HG03103 (cell line): Measurements from ENCODE around the gene TESMIN.

Source experiments
- ATAC-seq: cut with Tn5 transposase; IDR thresholded peaks from one replicate; pipeline ENCODE4 v1.9.1; 2021; ENCODE audit warnings: low read depth; ENCODE audit not compliant: unreplicated experiment

The TESMIN gene

DNA sequence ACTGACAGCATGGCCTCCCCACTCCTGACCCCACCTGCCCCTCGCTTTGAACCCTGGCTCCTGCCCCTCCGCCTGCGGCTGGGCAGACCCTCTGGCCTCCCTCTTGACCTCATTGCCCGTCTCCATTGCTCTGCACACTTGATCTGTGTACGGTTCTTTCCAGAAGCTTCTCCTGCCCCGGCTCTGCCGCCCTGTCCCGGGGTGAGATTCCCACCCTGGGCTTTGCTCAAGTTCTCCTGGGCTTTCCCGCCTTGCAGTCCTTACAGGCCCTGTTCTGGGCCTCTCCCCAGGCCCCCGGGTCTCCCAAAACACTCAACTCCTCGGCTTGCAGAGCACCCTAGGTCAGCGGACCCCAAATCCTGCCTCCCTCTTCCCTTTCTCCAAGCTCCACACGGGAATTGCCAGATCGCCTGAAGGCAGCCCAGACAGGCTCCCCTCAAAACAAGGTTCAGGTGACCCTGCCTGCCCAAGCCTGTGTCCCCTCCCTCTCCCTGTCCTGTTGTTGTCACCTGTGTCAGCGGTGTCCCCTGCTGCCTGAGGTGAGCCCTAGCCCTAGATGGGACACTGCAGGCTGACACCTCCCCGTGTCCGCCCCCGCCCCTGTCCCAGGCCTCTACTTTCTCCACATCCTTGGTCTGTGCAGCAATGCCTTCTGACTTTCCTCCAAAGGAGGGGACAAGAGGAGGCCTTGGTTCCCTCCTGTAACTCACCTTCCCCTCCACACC, 65.5 kb downstream of the TESMIN start:
- ATAC-seq, result no peak

DNA sequence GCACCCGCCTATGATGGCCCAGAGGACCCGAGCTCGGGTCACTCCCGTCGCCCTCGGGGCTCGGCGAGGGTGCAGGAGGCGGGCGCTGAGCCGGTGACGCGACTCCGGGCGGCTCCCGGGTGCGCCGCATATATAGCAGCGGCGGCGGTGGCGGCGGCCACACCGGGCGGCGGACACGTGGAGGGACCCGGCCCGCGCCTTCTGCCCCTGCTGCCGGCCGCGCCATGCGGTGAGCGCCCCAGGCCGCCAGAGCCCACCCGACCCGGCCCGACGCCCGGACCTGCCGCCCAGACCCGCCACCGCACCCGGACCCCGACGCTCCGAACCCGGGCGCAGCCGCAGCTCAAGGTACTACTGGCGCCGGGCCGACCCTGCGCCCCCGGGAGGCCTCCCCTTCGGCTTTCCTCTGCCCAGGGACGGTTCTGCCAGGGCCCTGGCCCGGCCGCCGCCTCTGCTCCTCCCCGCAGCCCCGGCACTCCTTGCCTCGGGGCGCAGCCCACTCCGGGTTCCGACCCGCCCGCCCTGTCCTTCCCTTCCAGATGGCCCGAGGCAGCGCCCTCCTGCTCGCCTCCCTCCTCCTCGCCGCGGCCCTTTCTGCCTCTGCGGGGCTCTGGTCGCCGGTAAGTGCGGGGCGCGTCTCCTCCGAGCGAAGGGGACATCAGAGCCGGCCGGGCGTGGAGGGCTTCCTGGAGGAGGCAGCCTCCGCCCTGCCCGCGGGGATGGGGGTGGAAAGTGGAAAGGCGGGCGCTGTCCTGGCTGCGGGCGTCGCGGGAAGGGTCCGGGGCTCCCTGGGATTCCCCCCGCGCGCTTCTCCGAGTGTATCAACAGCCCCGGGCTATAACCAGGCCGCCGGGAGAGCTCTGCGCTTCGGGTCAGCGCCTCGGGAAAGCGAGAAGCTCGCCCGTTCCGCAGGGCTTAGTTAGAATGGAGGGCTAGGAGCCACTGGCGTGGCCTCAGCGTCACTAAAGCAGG, 66.6 kb downstream of the TESMIN start, which contains the start of gene GAL:
GAL (plus strand) TSS at position 160 of the 972 bp plus-strand sequence; CDS start at position 540, 380 bp downstream.
- ATAC-seq, result no peak

DNA sequence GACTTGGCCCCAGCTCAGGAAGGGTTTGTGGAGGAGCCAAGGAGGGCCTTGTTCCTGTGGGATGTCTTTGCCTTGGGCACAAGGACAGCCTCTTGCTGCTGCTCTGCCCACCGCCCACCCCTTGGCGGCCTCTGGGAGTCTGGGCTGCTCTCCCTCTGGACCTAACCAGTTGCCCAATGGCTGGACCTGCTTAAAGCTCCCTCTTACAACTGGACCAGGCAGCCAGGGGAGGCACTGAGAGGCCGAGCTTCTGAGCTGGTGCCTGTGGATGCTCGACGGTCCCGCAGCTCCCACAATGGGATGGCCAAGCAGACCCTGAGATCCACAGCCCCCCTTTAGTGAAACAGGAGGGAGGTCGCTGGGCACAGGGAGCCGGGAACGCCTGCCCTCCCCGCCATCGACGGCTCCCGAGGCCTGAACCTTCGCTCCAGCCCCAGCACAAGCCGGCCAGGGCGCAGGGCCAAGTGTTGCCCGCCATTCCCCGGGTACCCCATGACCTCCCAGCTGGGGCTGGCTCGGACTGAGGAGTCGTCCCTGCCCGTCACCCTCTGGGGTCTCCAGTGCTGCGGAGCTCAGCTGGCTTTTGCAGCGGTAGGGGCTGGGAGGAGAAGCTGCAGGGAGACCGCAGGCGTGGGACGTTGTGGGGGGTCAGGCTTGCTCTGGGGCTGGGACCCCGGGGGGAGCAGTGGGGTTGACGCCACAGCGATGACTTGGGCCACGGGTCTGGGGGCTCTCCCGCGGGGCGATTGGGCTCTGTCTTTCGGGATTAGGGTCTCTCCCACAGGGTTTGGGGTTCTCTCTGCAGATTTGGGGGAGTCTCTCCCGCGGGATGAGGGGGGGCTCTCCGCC, 67.6 kb downstream of the TESMIN start:
- ATAC-seq, result no peak

DNA sequence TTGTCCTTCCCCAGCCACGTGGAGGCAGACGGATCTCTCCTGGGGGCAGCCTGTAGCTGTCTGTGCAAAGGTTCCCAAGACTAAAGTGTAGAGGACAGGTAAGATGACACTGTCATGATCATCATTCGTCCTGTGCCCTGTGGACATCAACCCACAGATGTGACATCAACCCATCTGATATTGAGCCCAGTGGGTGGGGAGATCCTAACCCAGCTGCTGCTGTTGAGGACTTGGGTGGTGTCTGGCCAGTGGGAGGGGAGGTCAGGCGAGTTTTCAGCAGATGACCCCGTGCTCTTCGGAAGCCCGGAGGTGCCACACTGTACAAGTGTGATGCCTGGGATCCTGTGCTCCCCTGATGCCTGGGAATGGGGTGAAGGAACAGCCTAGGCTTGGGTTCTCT, 68.2 kb downstream of the TESMIN start:
- ATAC-seq, result no peak

DNA sequence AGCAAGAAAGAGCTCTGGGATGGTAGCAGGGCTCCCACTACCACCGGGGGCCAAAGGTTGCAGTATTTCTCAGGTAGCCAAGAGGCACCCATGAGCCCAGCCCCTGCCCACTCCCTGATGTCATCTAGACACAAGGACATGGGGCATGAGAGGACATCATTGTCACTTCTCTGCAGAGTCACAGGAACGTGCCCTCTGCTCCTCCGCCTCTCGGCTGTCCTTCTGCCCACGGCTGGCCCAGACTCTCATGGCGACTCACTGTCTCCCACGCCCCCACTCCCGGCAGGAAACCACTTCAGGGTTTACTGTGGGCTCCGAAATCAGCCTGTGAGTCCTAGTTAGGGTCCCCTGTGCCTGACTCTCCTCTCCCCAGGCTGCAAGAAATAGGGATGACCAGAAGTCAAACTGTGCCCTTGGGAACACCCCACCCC, 68.8 kb downstream of the TESMIN start:
- ATAC-seq, result no peak

DNA sequence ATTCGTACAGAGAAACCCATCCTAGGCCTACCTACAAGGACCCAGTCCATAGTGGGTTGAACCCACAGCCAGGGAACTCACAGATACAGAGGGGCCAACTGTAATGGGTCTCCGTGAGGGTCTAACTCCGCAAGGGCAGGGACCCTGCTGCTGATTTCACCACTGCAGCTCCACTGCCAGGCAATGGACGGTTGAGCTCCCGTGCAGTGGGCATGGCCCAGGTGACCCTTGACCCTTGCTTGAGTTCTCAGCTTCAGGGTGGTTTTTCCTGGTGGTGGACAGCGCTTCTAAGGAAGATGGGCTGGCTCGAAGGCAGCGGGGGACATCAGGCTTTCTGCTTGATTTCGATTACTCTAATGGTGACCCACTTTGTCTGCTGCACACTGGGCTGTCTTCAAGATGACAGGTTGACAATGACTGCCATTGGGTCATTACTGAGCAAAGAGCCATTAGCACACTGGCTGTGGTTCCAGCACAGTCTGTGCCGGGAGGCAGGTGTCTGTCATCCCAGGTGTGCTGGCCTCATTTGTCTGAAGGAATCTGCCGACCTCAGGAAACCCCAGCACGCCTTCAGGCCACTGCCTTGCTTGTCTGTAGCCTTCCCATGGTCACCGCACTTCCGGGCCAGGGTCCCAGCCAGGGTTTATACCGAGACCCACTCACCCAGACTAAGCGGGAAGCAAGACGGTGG, 70.6 kb downstream of the TESMIN start:
- no peak for ATAC-seq

DNA sequence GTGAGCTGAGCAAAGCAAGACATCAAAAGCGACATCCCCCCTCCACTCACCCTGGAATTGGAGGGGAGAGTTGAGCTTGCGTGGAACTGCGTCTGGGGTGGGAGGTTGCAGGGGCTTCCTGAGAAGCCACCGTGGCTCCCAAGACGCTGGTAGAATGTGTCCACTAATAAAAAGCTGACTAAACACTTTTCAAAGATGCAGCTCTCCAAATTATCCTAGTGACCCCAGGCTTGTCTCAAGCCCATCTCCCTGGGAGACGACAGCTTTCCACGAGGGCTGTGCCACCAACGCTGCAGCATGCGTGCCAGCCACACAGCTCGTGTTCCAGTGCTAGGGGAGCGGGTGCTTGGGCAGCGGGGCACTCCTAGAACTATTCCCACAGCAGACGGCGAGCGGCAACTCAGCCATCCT, 73.3 kb downstream of the TESMIN start:
- ATAC-seq, result no peak

DNA sequence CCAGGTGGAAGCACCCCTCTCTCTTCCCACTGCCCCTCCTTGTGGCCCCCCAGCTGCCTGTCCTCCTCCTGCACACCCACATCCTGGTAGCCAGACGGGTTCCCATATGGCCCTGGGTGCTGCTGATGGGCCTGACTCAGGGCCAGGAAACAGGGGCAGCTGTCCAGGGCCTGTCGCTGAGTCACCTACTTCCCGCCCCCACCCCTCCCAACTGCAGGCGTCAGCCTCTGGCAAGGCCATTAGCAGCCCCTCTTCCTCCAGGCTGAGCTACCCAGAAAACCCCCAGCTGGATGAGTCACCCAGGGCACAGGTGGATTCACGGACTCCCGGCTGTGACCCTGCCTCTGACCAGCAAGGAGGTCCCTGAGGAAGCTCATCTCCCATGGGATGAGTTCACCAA, 73.9 kb downstream of the TESMIN start:
- no peak for ATAC-seq

DNA sequence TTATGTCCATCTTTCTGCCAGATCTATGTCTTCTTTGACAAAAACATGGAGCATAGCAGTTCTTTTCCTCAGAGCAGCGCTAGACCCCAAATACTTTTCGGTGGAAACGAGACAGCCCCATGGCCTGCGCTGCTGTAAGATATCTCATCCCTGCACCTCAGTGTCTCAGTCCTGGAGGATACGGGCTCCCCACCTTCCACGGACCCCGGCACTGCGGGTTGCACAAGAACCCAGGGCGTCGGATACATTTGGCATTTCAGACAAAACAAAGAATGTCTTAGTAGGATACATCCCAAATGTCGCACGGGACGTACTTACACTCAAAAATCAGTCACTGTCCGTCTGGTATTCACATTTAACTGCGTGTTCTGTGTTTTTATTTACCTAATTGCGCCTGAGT, 76.9 kb downstream of the TESMIN start:
- ATAC-seq, result no peak

DNA sequence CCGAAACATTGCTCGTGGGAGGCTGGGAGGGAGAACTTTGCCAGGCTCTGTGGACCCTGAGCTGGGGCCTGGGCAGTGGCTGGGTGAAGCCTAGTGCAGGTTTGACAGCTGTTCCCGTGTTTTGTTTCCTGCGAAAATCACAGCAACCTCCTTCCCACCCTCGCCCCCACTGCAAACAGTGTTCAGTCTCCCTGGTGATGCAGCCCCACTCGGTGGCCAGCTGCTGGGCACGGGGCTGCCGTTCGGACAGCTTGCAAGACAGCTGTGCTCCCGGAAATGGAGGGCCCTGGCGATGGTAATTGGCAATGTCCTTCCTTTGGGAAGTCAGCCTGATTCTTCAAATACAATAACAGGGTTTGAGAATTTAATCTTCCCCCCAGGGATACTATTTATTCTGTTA, 77.3 kb downstream of the TESMIN start:
- no peak for ATAC-seq

DNA sequence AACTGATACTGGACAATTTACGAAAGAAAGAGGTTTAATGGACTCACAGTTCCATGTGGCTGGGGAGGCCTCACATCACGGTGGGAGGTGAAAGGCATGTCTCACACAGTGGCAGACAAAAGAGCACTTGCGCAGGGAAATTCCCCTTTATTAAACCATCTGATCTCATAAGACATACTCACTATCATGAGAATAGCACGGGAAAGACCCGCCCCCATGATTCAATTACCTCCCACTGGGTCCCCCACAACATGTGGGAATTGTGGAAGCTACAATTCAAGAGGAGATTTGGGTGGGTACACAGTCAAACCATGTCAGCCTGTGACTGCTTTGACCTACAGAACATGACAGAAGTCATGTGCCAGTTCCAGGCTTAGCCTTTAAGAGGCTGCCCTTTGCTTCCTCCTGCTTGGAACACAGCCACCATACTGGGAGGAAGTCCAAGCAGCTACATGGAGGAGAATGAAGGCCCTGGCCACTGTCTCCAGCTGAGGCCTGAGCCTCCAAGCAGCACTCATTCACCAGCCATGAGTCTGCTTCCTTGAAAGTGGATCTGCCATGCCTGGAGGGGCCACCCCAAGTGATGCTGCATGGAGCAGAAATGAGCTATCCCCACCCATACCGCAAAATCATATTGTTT, 77.9 kb downstream of the TESMIN start:
- no peak for ATAC-seq

DNA sequence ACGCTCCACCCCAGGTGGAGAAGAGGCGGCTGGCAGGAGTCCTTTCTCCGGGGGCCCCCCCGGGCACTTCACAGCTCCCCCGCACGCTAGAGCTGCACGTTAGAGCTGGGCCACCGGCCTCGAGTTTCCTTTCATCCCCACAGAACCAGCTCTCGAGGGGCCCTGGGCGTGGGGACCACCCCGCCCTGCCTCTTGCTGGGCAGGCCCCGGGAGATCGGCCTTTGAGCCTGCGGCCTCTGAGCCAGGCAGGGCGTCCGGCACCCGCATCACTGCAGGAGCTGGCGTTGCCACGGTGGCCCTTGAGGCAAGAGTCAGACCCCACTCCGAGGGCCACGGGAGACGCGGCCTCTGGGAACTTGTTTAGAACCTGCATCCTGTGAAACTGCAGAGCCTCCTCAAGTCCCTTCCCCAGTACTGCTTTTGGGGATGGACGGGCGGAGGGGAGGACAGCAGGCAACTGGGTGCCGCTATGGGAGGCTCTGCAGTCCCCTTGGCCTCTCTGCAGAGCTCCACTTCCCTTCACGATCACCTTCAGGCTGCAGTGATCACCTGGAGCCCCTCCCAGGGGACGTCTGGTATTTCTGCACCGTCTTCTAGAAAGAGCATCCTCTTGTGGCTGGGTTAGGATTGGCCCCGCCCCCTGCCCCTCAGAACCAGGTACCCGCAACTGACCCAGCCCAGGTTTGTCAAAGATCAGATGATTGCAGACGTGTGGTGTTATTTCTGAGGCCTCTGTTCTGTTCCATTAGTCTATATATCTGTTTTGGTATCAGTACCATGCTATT, 80.9 kb downstream of the TESMIN start:
- ATAC-seq, result no peak

DNA sequence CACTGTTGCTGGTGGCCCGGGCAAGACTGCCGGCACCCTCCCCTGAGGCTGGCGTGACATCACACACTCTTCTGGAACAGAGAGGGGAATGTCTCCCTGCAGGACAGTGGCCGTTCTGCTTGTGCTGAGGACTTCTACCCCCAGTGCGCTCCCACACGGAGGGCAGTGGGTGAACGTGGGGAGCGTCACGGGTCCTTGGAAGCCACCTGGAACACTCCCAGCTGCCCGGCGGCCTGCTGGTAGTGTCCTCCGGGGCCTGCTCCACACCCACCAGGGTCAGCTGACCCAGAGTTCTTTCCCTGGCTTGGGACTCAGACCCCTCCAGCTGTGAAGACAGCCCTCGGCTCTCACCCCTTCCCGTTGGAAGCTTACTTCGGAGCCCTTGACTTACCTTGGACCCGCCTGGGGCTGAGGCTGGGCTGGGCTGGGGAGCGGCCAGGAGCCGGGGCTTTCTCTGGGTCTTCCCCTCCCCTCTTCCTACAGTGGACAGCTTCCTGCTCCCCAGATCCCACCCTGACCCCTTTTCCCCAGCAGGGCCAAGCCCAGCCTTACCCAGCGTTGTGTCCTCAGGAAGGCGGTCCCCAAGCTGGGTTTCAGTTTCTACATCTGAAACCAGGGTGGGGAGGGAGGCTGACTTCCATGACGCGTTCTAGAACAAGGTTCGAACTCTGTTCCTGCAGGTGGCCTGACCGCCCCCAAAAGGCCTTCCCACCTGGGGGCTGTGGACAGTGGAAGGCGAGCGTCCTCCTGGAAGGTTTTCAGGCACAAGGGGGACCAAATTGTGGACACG, 81.8 kb downstream of the TESMIN start:
- ATAC-seq, result no peak

DNA sequence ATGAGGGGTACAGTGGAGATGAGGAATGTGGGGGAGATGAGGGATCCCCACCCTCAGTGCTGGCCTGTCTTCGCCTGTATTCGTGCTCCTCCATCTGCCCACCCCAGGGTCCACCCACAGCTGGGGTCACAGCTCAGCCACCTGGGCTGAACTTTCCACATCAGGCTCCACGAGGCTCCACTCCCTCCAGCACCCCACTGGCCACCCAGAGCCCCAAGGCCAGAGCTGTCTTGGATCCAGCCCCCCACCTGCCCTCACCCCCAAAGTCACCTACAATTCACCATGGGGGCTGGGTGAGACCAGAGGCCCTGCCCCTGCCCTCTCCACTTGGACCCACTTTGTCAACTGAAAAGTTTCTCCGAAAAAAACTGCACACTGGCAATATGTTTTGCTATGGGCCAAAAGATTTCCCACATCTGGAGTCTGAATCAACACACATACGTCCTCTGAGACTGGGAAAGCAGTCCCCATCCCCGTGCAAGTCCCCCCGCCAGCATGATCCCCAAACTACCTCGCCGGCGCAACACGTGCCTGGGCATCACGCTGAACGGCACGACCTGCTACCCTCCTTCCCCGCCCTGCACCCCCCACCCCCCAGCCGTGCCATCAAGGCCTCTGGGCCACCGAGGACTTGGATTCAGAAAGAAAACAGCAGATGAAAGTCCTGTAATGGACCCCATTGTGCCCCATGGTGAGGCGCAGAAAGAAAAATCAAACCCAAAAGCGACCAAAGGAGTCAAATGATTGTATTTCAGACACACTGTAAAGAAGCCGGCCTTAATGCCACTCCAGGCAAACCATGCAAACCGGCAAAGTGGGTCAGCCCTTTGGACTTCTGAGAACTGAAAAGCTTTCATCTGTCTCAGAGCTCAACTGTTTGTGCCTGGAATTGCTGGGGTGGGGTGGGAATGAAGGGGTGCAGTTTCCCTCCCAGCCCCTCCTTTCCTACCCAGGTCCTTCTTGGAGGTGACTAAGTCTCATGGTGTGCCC, 83.5 kb downstream of the TESMIN start:
- ATAC-seq, result no peak

DNA sequence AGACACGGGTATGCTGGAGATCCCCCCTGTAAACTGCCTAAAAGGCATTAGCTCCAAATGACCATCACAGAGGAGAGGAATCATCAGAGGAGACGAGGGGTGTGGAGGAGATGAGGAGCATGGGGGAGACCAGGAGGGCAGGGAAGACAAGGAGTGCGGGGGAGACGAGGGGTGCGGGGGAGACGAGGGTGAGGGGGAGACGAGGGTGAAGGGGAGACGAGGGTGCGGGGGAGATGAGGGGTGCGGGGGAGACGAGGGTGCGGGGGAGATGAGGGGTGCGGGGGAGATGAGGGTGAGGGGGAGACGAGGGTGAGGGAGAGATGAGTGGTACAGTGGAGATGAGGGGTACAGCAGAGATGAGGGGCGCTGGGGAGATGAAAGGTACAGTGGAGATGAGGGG, 84.5 kb downstream of the TESMIN start:
- ATAC-seq, result no peak

DNA sequence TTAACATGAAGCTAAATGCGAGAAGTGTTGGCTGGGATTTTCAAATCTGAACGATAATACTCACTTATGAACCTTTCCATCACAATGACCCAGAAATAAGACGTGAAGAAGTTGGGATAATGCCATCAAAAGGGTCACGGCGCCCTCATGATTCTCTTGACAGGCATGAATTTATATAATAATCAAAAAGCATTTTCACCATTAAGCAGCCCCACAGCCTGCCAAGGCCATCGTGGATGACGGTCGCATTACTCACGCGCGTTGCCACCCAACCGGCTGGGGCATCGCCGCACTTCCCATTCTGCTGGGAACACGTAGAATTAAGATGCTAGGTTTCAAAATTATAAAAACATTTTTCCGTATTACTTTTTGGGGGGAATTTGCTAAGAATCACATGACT, 85.9 kb downstream of the TESMIN start:
- no peak for ATAC-seq

DNA sequence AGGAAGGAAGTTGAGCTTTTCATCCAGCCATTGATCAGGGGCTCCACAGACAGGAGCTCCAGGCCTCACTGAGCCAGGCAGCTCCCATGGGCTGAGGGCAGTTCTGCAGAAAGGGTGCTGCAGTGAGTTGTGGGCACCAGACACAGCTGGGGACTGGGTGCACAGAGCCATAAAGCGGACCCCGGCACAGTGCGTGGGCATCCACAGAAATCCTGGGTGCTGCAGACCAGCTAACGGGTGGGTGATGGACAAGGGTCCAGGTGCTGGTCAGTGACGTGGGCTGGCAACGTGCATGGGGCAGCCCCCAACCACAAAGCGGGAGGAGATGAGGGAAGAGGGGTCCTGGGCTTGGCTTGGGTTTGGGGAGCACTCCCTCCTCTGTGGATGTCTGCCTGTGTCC, 86.4 kb downstream of the TESMIN start:
- ATAC-seq, result no peak
